ENCODE results near the gene EIF5A2.
A peak's percentile ranks its signal among the peaks of the same experiment; 100 is the strongest.

Gene EIF5A2

DNA sequence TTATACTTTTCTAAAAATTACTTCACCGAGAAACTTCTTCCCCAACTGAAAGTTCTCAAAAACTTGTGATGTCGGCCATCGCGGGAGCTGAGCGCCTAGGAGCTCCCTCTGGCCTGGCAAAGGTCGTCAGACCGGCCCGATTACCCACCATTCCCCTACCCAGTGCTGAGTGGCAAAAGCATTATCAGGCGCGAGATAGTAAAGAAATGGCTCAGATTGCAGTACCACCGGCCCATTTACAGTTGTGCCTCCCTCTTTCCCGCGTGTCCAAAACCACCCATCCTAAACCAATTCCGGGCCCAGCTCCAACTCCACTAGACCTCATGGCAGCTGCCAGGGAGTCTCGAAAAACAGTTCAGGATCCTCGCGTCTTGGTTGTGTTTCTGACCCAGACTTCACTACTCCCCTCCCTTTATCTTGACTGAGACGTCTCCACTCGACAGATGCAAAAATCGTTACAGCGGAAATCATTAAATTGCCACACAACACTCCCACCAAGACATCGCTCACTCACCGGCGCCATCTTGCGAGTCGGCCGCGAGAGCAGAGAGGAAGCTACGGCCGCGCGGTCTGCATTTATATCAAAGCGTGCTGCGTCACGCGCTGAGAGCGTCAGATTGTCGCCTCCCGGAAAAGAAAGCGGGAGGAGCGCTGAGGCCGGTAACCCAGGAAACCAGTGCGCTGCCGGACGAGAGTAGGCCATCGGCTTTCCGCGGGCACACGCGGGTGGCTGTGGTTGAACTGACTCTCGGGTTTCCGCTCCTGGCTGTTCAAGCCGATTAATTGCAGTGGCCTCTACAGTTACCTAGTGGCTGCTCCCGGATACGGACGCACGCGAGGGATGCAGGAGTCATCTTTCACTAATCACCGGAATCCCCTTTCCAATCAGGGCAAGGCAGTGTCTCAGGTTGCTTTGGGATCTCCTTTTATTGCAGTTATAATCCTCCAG is 38.5 kb downstream of the EIF5A2 start, which contains the start of gene RPL22L1:
RPL22L1 (minus strand) TSS at position 551 of the 949 bp plus-strand sequence; CDS start at position 523, 28 bp downstream.
- TF ChIP-seq POLR2AphosphoS5 (IDR thresholded peaks at IDR 0.05; ENCODE audit: low read depth, low read length): peak; percentile 99
- TF ChIP-seq SIN3A (IDR thresholded peaks at IDR 0.05; ENCODE audit: borderline replicate concordance, insufficient read depth, low read length): peak; percentile 56; the same call in 1 of the 2 replicates
- TF ChIP-seq TAF1 (IDR thresholded peaks at IDR 0.05; ENCODE audit: borderline replicate concordance, insufficient read depth, low read length): peak; percentile 96; the same call in 1 of the 2 replicates
- TF ChIP-seq, protein P1, sequence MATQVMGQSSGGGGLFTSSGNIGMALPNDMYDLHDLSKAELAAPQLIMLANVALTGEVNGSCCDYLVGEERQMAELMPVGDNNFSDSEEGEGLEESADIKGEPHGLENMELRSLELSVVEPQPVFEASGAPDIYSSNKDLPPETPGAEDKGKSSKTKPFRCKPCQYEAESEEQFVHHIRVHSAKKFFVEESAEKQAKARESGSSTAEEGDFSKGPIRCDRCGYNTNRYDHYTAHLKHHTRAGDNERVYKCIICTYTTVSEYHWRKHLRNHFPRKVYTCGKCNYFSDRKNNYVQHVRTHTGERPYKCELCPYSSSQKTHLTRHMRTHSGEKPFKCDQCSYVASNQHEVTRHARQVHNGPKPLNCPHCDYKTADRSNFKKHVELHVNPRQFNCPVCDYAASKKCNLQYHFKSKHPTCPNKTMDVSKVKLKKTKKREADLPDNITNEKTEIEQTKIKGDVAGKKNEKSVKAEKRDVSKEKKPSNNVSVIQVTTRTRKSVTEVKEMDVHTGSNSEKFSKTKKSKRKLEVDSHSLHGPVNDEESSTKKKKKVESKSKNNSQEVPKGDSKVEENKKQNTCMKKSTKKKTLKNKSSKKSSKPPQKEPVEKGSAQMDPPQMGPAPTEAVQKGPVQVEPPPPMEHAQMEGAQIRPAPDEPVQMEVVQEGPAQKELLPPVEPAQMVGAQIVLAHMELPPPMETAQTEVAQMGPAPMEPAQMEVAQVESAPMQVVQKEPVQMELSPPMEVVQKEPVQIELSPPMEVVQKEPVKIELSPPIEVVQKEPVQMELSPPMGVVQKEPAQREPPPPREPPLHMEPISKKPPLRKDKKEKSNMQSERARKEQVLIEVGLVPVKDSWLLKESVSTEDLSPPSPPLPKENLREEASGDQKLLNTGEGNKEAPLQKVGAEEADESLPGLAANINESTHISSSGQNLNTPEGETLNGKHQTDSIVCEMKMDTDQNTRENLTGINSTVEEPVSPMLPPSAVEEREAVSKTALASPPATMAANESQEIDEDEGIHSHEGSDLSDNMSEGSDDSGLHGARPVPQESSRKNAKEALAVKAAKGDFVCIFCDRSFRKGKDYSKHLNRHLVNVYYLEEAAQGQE (IDR thresholded peaks at IDR 0.05; ENCODE audit: insufficient read depth in 1 of 2, low read depth in 2 of 2, low read length in 2 of 2): 0 out of 4 replicates have a peak, but pooled peaks of 1 of the 2 experiments have one; percentile 22
- TF ChIP-seq FOXP2 (optimal IDR thresholded peaks at IDR 0.05; ENCODE audit: borderline replicate concordance, extremely low read depth, extremely low read length, insufficient read depth): peak; percentile 84

DNA sequence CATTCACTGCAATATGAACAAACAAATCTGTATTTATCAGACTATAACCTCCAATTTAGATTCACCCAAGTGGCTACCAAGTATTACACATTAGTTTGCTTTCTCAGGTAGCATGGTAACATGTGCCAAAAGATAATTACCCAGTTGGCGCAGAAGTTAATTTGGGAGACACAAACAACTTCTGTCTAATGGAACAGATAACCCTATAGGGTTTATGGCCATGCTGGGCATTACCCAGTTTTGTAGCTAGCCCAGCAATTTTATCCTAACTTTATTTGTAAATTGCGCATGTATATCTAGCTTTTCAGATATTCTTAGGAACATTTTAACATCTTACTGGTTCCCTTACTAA is 39.2 kb downstream of the EIF5A2 start:
- TF ChIP-seq POLR2AphosphoS5 (IDR thresholded peaks at IDR 0.05; ENCODE audit: low read depth, low read length) (no peak; the same call in 1 of the 2 replicates), FOXP2 (optimal IDR thresholded peaks at IDR 0.05; ENCODE audit: borderline replicate concordance, extremely low read depth, extremely low read length, insufficient read depth) (no peak), TAF1 (IDR thresholded peaks at IDR 0.05; ENCODE audit: borderline replicate concordance, insufficient read depth, low read length) (no peak), SIN3A (IDR thresholded peaks at IDR 0.05; ENCODE audit: borderline replicate concordance, insufficient read depth, low read length) (no peak)
- TF ChIP-seq, protein P1 (IDR thresholded peaks at IDR 0.05; ENCODE audit: insufficient read depth in 1 of 2, low read depth in 2 of 2, low read length in 2 of 2): no peak

DNA sequence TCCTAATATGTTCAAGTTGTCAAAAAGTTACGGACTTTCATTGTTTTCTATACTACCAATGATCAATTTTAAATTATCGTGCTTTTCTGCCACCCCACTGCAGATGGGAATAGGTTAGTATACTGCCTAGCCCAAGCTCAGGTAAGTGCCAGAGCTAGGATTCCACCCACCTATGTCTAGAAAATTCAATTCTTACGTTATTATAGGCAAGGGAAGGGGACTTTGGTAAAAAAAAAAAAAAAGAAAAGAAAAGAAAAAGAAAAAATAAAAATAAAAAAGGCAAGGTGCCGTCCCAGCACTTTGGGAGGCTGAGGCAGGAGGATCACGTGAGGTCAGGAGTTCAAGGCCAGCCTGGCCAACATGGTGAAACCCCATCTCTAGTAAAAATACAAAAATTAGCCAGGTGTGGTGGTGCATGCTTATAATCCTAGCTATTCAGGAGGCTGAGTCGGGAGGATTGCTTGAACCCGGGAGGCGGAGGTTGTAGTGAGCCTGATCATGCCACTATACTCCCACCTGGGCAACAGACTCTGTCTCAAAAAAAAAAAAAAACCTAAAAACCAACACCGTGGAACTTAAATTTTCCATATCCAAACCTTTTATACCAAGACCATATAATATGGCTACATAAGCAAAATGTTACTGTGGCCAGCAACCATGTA is 39.7 kb downstream of the EIF5A2 start:
- no peak for TF ChIP-seq FOXP2 (optimal IDR thresholded peaks at IDR 0.05; ENCODE audit: borderline replicate concordance, extremely low read depth, extremely low read length, insufficient read depth)
- TF ChIP-seq POLR2AphosphoS5 (IDR thresholded peaks at IDR 0.05; ENCODE audit: low read depth, low read length): peak; percentile 32; the same call in 1 of the 2 replicates

DNA sequence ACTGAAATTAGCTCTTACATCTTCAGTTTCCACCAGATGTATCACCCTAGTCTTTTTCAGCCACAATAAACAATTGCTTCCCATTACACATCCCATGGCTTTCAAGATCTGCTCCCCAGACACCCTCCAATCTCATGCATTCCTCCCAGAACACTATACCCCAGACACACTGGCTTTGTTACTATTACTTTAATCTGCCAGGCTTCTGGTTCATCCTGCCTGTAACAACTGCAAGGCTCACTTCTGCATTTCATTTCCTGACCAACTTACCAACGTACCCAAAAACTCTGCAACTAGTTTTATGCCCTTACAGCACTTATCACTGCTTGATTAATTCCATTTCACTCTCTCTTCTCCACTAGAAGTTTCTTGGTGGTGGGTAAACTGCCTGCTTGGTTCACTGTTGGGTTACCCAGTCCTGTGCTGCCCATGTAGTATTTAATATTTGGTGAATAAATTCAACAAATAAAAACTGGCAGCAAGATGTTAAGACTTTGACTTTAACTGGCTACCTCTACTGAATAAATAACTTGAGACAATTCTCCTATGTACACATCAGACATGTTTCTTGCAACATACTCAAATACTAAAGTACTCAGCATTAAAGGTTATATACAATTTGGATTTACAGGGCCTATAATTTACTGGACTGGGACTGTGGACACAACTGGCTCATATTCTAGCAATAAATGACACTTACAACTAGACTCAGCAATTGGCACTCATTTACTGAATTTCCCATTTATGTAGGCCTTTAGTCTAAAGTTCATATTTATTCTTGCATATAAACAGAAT is 41.1 kb downstream of the EIF5A2 start:
- TF ChIP-seq TAF1 (IDR thresholded peaks at IDR 0.05; ENCODE audit: borderline replicate concordance, insufficient read depth, low read length) (no peak), POLR2AphosphoS5 (IDR thresholded peaks at IDR 0.05; ENCODE audit: low read depth, low read length) (no peak; the same call in 1 of the 2 replicates), FOXP2 (optimal IDR thresholded peaks at IDR 0.05; ENCODE audit: borderline replicate concordance, extremely low read depth, extremely low read length, insufficient read depth) (no peak), SIN3A (IDR thresholded peaks at IDR 0.05; ENCODE audit: borderline replicate concordance, insufficient read depth, low read length) (no peak)
- TF ChIP-seq, protein P1 (IDR thresholded peaks at IDR 0.05; ENCODE audit: insufficient read depth in 1 of 2, low read depth in 2 of 2, low read length in 2 of 2): no peak

DNA sequence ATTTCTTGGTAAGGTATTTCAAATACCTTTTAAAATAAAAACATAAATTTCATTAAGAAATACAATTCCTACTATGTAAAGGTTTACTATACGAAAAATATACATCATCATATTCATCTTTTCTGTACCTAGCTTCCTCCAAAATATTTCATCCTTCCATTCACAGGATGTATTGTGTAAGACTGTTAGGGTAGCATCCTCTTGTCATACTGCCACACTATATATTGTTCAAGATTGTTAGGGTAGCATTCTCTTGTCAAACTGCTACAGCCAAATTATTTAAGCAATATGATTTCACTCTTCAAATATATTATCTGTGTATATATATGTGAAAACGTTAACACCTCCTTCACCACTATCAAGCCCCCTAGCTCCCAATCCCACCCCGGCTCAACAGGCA is 41.9 kb downstream of the EIF5A2 start:
- TF ChIP-seq TAF1 (IDR thresholded peaks at IDR 0.05; ENCODE audit: borderline replicate concordance, insufficient read depth, low read length) (no peak), FOXP2 (optimal IDR thresholded peaks at IDR 0.05; ENCODE audit: borderline replicate concordance, extremely low read depth, extremely low read length, insufficient read depth) (no peak), POLR2AphosphoS5 (IDR thresholded peaks at IDR 0.05; ENCODE audit: low read depth, low read length) (no peak), SIN3A (IDR thresholded peaks at IDR 0.05; ENCODE audit: borderline replicate concordance, insufficient read depth, low read length) (no peak)
- TF ChIP-seq, protein P1 (IDR thresholded peaks at IDR 0.05; ENCODE audit: insufficient read depth in 1 of 2, low read depth in 2 of 2, low read length in 2 of 2): no peak
